Measurements from ENCODE around the gene PEF1.

Gene PEF1

GRCh38 chr1:31584869-31585735 is 59.6 kb downstream of the PEF1 start:
- no peak for DNase-seq (ENCODE audit: low read depth)

DNA sequence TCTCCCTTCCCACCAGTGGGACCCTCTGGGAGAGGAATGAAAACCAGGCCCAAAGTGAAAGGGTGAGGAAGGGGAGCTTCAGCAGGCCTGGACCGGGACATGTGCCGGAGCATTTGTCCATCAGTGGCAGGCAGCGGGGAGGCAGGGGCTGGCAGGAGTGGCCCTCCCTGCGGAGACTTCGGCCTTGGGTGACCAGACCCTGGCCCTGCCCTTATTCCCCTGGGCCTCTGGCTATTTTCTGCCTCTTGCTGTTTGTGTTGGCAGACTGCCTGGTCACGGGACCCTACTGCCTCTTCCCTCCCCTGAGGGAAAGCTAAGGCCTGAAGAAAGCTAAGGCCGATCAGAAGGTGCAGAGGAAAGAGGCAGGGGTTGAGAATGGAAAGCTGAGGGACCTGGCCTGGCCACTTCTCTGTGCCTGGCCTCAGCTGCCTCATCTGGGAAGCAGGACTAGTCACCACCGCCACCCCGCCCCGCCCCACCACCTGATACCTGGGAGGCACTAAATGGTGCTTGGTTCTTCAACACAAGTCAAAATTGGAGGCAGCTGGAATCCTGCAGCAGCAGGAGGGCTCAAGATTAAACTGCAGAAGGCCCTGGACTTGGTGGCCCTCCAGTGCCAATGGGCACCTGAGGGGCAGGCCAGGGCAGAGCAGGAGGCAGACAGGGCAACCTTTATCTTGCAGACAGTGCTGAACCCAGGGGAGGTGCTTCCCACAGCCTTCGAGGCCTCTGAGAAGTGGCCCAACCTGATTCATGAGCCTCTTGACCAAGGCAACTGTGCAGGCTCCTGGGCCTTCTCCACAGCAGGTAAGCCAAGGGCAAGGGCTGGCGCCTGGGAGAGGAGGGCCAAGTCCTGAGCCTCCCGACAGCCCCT is 60.4 kb downstream of the PEF1 start:
- DNase-seq (ENCODE audit: low read depth): no peak

DNA sequence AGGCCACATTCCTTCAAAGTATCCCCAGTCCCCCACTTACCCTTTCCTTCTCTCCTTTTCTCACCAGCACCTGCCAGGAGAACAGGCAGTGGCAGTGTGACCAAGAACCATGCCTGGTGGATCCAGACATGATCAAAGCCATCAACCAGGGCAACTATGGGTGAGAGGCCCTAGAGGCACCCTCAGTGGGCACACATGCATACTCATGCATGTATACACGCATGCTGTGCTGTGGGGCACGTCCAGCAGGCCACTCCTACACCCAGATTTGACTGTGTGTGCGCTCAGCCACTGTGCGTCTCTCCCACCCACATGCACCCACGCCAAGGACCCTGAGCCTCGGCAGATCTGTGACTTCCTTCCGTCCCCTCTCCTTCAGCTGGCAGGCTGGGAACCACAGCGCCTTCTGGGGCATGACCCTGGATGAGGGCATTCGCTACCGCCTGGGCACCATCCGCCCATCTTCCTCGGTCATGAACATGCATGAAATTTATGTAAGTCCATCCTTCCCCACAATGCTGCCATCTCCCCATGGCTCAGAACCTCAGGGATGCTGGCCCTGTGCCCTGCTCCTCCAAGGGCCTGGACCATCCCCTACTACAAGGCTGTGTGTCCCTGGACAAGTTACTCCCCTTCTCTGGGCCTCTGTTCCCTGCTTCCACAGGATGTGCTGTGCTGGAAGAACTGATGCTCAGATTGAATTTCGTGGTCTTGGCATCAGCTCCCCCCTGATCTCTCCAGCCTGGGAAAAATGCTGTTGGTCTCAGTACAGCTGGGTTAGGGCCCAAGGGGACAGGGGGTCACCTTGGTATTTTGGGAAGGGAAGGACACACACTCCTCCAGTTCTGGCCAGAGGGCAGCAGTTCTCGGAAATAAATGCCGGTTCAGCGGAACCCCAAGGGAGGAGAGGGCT is 61.3 kb downstream of the PEF1 start:
- no peak for DNase-seq (ENCODE audit: low read depth)

DNA sequence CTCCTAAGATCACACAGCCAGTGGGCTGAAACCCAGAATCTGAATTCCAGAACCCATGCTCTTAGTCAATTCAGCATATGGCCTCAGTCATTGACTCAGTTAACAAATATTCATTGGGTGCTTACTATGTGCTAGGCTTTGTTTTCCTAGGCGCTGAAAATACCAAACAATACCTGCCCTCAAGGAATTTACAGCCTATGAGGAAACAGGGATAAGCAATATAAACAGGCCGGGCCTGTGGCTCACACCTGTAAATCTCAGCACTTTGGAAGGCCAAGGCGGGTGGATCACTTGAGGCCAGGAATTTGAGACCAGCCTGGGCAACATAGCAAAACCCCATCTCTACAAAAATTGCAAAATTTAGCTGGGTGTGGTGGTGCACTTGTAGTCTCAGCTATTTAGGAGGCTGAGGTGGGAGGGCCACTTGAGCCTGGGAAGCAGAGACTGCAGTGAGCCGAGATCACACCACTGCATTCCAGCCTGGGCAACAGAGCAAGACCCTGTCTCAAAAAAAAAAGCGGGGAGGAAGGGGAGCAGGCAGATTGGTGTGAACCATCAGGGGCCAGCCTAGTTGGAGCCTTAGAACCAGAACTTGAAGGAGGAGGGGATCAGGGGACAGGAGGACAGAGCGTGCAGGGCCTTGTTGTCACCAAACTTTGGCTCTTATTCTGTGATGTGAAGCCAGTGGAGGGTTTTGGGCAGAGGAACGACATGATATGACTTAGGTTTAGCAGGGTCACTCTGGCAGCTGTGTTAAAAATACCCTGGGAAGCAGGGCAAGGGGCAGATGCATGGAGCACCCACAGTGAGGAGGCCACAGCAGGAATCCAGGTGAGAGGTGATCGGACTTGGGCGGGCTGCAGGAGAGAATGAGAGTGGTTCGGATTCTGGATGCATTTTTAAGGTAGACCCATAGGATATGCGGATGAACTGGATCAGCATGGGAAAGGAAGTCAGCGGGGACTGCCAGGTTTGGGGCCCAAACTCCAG is 62.6 kb downstream of the PEF1 start:
- DNase-seq (ENCODE audit: low read depth): no peak

GRCh38 chr1:31580891-31581603 is 63.6 kb downstream of the PEF1 start:
- DNase-seq (ENCODE audit: low read depth): no peak

- no peak for DNase-seq (ENCODE audit: low read depth)
These were observed 64.2 kb downstream of the PEF1 start for GRCh38 chr1:31580513-31580870.

Data from stimulated activated CD8-positive, alpha-beta memory T cell treated with anti-CD3 and anti-CD28 coated beads, Interleukin-7, amount 100 ng/mL, for 24 hours (primary cell).